HG02885 (cell line): ENCODE measurements around the gene CNR1.
A peak's percentile ranks its signal among the peaks of the same experiment; 100 is the strongest.
"Not testable (repeated sequence)": the region's sequence is repeated elsewhere in the genome, so short reads cannot be mapped to it uniquely, and the experiment has no call there.

Experiments used
- ATAC-seq: cut with Tn5 transposase; IDR thresholded peaks from one replicate; pipeline ENCODE4 v1.9.1; 2021; ENCODE audit warnings: mild to moderate bottlenecking; ENCODE audit not compliant: unreplicated experiment, poor library complexity

The CNR1 gene

DNA sequence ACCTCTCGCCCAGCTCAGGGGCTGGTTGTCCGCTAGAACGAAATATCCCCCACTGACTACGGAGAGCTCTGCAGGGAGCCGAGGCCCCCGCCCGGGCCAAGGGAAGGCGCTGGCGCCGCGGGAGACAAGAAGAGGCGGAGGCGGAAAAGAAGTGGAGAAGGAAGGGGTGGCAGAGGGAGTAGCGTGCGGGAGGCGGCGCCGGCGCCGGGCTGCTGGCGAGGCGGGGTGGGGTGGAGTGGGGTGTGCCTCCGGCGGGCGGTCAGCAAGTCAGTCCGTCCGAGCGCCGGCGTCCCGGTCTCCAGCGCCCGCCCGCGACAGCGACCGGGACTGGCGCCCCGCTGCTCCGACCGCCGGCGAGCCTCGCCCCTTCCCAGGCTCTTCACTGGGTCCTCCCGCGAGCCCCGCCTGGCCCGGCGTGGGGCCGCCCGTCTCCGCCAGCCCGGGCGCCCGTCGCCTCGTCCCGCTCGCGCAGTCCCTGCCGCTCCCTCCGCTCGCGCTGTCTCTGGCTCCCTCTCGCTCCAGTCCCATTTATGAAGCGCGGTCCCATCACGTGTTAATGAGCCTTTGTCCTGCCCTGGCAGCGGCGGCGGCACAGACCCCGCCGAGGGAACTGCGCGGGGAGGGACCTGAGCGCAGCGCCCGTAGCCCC lies at the start of gene CNR1:
Gene CNR1 (minus strand): TSS at position 504 of the 649 bp plus-strand sequence. CDS start 21,073 bp downstream, outside the sequence.
- peak; percentile 60 for ATAC-seq

DNA sequence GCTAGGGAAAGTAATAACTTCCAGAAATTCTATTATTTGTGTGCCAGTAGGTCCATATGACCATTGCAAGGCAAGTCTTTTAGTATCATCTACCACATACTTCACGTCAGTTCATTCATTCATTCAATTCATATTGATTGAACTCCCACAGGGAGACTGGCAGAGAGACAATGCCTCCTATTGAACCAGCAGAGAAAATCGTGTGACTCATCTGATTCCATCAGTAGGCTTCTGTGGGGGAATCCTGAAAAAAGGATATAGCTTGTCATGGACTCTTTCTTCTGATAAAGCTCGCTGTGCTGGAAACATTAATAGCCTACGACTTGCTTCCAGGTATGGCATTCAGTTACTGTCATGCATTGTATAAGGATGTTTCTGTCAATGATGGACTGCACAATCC lies 45.3 kb upstream of the CNR1 start:
- no peak for ATAC-seq

DNA sequence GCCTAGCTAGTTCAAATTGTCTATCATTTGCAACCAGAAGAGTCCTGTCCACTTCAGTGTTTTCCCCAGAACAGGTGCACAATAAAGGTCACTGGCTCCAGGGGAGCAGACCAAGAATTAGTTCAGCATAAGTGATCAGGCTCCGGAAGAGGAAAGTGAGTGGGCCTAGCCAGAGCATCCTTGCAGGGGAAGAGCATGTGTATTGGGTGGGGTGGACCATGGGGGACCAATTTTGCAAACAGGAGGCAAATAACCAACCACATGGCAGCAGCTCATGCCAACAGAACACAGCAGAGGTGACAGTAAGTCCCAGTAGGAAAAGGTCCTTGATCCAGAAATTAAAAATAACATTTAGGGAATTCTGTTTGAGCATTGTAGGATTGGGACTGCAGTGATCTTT lies 43.2 kb upstream of the CNR1 start:
- ATAC-seq: no peak

DNA sequence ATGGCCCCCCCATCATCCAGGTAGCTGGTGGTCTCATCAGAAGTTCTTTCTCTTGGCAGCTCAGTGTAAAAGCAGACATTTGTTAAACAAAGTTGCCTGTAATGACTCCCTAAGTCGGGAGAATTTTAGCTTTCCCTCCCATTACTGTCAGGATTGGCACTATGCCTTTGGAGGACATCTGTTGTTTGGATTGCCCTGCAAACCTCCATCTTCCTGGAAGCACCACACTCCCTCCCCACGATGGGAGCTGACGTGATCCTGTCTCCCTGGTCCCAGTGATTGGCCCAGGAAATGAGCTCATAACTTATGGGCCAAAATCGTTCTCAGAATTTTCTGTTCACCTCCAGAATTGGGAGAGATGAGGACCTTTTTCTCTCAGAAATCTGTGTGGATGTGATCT lies 42.6 kb upstream of the CNR1 start:
- ATAC-seq: no peak

DNA sequence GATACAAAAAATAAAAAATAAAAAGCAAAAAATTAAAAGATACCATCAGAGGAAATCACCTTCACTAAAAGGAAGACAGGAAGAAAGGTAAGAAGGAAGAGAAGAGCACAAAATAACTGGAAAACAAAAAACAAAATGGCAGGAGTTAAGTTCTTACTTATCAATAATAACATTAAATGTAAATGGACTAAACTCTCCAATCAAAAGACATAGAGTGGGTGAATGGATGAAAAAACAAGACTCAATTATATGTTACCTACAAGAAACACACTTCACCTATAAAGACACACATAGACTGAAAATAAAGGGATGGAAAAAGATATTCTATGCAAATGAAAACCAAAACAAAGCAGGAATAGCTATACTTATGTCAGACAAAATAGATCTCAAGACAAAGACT lies 35.6 kb upstream of the CNR1 start:
- ATAC-seq: not testable (repeated sequence)

DNA sequence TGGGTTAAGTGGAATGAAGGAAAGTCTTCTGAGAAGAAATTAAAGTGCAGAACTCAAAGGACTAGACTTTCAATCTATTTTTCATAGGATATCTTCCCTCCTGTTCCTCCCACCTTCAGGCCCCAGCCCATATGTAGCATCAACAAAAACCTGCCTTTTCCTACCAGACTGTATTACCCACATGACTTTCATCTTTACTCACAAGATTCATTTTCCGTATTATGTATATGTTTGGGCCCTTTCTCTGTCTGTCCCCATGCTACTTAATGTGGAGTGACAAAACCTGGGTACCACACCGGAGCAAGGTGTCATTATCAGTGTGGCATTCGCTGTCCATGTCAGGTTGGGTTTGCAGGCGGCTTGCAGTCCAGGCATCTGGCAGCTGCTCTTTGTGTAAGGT lies 18.8 kb upstream of the CNR1 start:
- ATAC-seq: peak; percentile 66

DNA sequence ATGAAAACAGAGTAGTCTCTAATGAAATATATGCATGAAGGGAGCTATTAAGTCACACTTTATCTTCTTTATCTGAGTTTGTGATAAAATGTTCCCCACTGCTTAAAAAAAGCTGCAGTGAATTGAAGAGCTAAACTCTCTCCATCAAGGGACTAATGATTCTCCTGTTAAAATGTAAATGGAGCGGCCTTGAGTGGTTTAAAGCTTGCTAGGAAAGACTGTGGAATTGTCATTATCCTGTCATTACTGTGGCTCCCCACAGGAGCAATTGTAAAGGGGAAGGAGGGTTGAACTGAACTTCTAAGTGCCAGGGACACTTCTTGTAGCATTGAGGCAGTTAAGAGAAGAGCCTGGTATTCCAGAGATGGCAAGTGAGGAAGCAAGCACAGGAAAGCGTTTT lies 17.3 kb upstream of the CNR1 start:
- no peak for ATAC-seq

DNA sequence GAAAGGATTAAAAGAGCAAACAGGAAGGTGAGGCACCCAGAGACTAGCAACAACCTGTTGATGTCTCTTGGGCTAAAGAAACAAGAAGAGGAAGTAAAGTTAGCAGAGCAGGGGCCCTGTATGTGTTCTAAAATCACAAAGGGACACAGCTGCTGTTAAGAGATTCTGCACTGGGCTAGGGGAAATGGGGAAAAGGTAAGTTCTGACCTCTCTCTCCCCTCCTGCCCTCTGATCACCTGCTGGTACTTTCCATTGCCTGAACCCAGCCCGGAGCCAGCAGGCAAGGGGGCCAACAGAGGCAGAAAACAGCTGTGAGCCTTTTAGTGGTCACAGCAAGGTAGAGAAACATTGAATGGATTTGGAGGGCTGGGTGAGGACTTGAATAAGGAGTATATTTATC lies 13.5 kb upstream of the CNR1 start:
- peak; percentile 73 for ATAC-seq

DNA sequence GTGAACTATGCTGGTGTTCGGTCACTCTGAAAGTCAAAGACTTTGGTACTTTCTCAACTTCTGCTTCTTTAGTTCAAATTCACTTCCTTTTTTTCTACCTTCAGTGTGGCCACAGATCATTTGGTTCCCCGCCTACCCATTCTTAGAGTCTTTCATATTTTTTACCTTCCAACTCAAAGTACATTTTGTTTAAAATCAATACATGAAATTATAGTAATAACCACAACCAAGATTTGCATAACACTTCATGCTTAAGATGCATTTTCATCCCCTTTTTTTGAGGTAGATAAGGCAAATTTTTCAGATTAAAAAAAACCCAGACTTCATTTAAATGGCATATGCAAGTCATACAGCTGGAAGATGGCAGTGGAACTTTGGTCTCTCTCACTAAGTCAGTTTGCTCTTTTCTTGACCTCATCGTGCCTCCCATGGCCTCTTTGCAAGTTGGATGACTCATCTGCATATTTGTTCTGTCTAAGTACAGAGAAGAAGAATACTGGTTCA lies 11.9 kb upstream of the CNR1 start:
- peak; percentile 54 for ATAC-seq

DNA sequence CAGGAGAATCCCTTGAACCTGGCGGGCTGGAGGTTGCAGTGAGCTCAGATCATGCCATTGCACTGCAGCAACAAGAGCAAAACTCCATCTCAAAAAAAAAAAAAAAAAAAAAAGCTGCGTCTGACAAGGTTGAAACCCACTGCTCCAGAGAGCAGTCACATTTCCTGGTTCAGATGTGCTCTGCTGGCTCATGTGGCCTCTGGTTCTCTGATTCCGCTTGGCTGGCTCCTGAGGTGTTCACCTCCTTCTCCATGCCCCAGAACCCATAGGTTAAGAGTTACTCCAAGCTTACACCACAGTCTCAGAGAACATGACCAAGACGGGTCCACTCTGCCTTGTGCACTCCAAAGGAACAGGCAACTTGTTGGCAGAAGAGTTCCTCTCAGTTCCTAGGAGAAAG lies 8.8 kb upstream of the CNR1 start:
- ATAC-seq: peak; percentile 34

DNA sequence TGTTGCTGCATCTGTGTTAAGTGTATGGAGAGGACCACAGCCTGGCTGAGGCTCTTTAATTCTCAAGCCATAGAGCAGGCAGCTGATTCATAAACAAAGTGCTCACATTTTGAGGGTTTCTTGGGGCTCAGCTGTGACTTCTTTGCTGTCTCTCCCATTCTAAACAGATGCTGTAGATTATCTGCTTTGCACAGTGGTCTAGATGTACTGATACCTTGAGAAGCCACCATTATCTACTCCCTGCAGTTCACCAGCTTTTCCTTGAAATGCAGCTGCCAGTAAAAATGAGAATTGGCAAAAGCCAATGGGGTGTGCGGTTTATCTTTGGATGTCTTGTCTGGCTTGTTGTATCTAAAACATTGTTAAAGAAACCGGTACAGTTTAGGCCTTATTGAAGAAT lies 5.2 kb upstream of the CNR1 start:
- no peak for ATAC-seq

DNA sequence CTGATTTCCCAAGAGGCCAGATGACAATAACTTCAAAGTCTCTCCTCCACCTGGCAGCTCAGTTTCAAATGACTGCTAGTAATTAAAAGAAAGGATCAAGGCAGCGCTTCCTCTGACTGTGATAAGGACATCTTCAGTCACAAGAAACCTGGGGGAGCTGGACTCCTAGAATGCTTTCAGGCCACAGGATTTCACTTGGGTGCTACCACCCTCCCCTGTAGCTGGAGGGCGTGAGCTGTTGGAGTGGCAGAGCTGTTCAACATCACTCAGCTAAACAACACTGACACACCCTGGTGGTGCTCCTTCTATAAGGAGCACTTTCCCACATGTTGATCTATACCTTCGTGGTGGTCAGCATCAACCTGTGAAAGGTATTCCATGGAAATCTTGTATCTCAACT lies 2.2 kb upstream of the CNR1 start:
- ATAC-seq: no peak

DNA sequence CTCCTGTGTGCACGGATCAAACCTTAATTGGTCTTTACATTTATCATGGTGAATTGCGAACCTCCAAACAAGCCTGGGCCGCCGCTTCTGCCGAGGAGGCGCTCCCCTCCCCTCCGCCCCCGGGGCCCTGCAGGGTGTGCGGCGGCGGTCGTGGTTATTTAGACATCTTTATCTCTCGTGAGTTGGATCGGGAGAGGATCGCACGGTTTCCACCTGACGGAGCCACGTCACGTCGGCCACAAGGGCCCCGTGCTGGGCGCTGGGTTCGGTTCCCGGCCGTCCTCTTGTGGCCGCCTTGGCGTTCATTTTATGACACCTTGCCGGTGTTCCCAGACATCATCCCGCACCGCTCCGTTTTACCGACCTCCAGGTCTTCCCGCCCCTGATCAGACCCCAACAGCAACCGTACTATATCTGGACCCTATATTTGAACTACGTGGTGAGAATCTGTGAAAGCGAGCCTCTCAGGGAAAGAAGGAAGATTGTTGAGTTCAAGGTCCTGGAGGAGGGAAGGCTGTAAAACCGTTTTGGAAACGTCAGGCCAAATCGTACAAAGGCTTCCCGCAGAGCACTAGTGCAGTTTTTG lies 1.3 kb upstream of the CNR1 start:
- ATAC-seq: no peak

DNA sequence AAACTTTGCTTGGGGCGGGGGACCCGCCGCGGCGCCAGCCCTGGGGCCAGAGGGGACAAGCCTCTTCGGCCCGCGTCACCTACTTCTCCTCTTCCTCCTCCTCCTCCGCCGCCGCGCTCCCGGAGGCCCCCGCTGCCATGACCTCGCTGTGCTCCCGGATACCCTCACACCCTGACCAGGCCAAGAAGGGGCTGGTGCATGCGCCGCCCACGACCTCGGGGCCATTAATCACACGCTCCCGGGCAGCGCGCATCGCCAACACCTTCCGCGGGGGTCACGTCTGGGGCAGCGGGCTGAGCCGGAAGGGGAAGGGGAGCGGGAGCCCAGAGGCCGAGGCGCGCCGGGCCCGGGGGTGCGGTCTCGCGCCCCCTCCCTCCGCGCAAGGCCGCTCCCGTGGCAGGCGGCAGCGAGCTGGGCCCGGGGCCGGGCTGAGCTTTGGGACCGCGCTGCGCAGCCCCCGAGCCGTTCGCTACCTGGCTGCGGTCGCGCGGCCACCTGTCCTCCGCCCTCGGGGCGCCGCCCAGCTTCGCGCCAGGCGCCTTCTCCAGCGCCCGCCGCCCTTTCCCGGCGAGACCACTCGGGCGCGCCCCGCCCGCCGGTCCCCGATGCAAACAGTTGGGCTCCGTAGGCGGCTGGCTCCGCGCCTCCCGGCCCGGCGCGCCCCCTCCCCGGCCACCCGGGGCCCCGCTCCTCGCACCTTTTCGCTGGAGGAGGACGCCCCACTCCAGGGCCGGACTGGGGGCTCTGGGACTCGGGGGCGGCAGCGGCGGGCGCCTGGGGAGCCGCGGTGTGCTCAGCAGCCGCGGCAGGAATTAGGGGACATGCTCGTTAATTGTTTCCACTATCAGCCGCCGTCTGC lies 575 bp upstream of the CNR1 start:
- peak; percentile 36 for ATAC-seq

DNA sequence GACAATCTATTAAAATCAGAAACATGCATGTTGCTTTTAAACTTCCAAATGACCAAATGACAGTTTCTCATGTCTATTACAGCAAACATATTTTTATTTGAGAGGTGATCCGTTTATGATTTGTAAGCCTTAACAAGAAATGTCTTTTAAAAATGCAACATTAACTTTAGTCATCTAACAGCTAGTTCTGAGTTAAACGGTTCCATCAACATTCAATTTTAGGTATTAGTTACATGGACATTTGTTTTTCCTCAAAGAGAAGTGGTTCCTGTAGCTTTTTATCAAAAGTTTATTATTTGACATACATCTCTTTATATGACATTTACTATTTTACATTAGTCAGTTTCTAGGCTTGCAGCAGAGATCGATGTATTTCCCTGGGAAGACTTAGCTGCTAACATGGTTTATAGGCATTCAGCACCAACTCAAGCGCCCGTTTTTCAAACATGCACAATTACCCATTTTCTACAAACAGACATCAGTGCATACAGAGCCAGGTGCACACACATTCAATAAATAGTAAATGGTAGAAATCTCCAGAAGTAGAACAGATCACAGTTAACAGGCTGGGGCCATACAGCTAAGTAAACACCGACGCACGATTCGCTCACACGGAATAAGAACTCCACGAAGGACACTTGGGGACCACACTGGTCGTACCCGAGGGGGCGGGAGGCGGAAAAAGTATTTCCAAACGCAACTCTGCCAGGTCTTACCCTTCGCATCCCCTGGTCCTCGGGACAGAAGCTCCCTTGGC lies 882 bp downstream of the CNR1 start:
- peak; percentile 5 for ATAC-seq

DNA sequence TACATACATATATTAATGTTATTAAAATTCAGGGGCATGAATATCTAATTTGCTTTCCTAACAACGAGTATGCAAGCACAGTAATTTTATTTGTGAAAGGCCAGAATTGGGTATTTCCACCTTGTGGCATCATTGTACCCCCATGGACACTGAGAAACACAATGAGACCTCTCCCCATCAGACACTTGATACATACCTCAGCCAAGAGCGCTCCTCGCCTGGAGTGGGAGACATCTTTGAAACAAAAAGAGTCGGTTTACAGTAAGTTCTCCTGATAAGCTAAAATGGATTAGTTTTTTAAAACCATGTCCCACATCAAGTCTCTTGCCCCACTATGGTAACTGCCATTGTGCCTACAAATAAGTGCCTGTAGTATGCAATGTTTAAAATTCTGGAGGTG lies 2.1 kb downstream of the CNR1 start:
- ATAC-seq: no peak

DNA sequence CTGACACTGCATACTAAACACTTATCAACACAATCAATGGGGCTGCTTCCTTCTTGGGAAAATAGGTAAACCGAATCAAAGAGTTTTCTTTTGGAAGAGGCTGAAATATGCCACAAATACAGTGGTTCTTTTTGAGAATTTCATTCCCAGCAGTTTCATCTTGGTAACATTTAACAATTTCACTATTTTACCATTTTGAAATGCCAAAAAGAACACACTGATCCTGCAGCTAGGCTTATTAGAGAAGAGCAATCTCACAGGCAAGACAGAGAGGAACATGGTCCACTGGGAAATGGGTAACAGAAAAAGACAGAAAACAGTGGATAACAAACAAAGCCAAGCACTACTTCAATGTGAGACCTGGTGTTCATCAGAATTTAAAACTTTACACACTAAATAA lies 2.5 kb downstream of the CNR1 start:
- no peak for ATAC-seq

DNA sequence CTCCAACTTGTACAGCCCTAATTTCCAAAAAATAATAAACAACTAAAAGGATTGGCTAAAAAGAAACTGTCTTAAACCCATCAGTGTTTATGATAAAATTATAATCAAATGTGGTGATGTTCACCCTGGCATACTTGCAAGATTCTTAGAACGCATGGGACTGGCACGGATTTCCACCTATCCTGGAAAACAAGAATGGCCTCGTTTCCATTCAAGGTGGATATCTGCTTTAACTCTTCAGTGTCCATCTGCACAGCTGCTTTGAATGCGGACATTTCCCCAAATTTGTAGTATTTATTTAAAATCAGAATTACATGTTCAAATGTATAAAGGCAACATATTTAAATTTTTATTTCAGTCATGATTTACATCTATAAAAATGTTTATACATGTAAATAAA lies 4.2 kb downstream of the CNR1 start:
- no peak for ATAC-seq

DNA sequence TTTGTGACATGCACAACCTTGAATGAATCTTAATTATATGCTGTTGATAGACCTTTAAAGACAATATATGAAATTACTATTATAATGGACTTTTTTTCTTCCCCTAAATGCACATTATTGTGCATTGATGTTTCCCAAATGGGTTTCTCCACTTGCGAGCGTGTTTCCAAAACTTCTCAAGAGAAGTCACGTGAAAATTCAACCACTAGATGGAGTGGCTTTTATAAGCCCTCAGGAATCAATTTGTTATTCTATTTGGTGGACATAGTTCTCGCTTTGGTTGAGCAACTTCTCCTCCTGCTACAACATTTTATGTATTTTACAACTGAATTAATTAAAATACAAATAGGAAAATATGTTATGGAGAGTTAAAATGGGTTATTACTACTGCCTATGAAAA lies 9.0 kb downstream of the CNR1 start:
- no peak for ATAC-seq

DNA sequence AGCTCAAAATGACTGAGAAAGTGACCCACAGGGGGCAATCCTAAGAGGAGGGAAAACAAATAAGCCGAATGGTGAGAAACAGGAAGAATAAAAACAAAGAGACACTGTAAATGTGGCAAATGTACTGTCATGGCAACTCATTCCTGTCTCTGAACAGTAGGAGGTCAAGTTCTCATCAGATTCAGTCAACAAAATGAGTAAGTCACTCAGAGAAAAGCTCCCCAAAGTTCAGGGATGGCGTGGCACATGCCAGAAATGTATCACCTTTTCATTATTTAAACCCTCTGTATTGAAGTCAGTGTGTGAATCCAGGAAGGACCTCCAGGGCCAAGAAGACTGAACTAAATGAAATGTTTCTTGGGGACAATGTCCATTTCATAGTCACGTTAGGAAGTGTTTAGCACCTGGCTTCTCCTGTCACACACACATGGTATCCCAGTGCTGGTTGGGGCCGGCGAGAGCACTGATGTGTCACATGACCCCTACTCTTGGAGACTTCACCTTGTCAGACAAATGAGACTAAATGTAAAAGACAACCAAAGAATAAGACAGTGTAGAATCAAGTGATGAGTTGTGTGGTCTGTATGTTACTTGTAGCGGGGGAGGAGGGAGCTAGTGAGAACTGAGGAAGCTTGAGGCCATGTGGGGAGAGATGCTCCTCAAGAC lies 20.7 kb downstream of the CNR1 start:
- no peak for ATAC-seq
